ENCODE data around the gene NPLOC4.

- TF ChIP-seq POLR2A (IDR thresholded peaks at IDR 0.05; ENCODE audit: low read depth, low read length) (peak; percentile 75), POLR2AphosphoS5 (IDR thresholded peaks at IDR 0.05; ENCODE audit: low read depth, low read length) (no peak), TAF1 (IDR thresholded peaks at IDR 0.05; ENCODE audit: borderline replicate concordance, low read depth, low read length) (no peak; the same call in 1 of the 2 replicates)
Measured at GRCh38 chr17:81513372-81513752, 123.5 kb downstream of the NPLOC4 start.
